MV-4-11 (cell line): ENCODE results near the gene COL8A2.

Source experiments
- DNase-seq: peaks from one replicate; lab custom pipeline; 2025; lab: John Stamatoyannopoulos, UW

Gene COL8A2

GRCh38 chr1:36055706-36056105 lies 69.3 kb downstream of the COL8A2 start:
- peak; percentile 78 for DNase-seq

GRCh38 chr1:36053978-36054377 lies 71.0 kb downstream of the COL8A2 start:
- DNase-seq = no peak

- DNase-seq = no peak
These were observed 73.2 kb downstream of the COL8A2 start for GRCh38 chr1:36051821-36052220.
